GM18505 (cell line): ENCODE results near the gene LBH.
"Not testable (repeated sequence)": the region's sequence is repeated elsewhere in the genome, so short reads cannot be mapped to it uniquely, and the experiment has no call there.

Source experiments
- ATAC-seq: cut with Tn5 transposase; IDR thresholded peaks from one replicate; pipeline ENCODE4 v1.9.1; 2021; ENCODE audit not compliant: unreplicated experiment
- POLR2A ChIP-seq: IDR thresholded peaks from 4 replicates; pipeline ENCODE4 v1.6.1; 2011; ENCODE audit warnings: borderline replicate concordance; ENCODE audit not compliant: insufficient read depth, insufficient read length; ENCODE audit errors: extremely low read depth

The LBH gene

DNA sequence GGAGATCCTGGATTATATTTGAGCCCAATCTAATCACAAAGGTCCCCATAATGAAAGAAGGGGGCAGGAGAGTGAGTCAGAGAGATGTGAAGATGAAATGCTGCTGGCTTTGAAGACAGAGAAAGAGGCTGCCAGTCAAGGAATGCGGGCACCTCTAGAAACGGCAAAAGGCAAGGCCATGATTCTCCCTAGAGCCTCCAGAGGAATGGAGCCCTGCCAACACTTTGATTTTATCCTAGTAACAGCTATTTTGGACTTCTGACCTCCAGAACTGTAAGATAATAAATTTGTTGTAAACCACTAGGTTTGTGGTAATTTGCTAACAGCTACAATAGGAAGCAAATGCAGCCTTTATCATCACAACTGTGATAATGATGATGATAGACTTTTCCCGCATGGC is 32.9 kb downstream of the LBH start:
- TF ChIP-seq POLR2A = no peak
- no peak for ATAC-seq

GRCh38 chr2:30265052-30266015 is 34.0 kb downstream of the LBH start:
- ATAC-seq = no peak
- no peak for TF ChIP-seq POLR2A

GRCh38 chr2:30266051-30266621 is 34.8 kb downstream of the LBH start:
- no peak for TF ChIP-seq POLR2A
- ATAC-seq = no peak

DNA sequence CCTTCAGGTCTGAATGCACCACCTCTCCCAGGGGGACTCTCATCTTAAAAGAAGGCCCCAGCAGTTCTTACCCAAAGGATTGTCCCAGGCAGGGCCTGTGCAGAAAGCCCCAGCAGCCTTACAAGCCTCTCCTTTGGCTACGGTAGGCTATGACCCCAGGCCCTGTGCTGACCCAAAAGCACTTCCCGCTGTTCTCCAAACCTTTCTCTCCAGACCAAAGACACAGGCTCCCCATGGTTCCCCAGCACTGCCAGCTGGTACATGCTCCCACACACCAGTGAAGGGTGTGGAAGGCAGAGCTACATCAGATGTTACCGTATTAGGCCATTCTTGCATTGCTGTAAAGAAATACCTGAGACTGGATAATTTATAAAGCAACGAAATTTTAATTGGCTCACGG is 35.4 kb downstream of the LBH start:
- no peak for ATAC-seq
- no peak for TF ChIP-seq POLR2A

- TF ChIP-seq POLR2A = no peak
- ATAC-seq = no peak
Measured at GRCh38 chr2:30267161-30267975, 36.0 kb downstream of the LBH start.

DNA sequence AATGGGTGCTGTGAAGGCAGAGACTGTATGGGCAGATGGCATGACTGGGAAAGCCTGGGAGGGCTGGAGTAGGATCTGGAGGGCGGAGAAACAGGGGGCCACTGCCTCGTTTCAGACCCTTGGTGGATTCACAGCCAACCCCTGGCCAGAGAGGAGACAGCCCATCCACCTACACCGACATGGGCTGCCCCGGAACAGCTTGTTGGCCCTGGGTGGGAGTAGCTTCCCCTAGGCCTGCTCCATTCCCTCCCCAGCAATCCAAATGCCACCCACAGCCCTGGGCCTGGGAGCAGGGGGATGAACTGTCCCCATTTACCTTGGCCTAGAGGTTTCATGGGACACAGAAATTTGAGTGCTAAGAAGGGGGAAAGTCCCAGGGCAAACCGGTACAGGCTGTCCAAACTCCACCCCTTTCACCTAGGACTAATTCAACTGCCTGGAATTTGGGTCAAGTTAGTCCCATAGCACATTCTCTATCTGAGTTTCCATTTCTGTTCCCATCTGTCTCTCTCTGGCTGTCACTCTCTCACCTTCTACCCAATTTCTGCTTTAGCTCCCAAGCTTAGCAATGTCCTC is 37.0 kb downstream of the LBH start:
- ATAC-seq = no peak
- TF ChIP-seq POLR2A = no peak

GRCh38 chr2:30269114-30269770 is 37.9 kb downstream of the LBH start:
- not testable (repeated sequence) for ATAC-seq

- ATAC-seq = no peak
- no peak for TF ChIP-seq POLR2A
Measured at GRCh38 chr2:30269771-30270145, 38.4 kb downstream of the LBH start.

- no peak for TF ChIP-seq POLR2A
- no peak for ATAC-seq
Measured at GRCh38 chr2:30270166-30270565, 38.8 kb downstream of the LBH start.

GRCh38 chr2:30271301-30271700 is 40.0 kb downstream of the LBH start:
- ATAC-seq = no peak
- no peak for TF ChIP-seq POLR2A

- ATAC-seq = no peak
- no peak for TF ChIP-seq POLR2A
Measured at GRCh38 chr2:30272286-30272685, 41.0 kb downstream of the LBH start.

GRCh38 chr2:30272761-30273573 is 41.6 kb downstream of the LBH start:
- TF ChIP-seq POLR2A = no peak
- ATAC-seq = no peak

GRCh38 chr2:30273574-30273929 is 42.2 kb downstream of the LBH start:
- no peak for ATAC-seq
- no peak for TF ChIP-seq POLR2A

DNA sequence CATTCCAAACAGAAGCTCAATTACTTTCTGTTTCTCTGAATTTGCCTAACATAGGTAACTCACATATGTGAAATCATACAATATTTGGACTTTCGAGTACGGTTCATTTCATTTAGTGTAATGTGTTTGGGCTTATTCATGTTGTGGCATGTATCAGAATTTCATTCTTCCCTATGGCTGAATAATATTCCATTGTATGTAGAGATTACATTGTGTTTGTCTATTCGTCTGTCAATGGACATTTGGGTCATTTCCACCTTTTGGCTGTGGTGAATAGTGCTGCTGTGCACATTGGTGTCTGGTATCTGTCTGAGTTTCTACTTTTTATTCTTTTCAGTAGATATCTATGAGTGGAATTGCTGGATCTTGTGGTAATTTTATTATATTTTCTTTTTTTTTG is 43.9 kb downstream of the LBH start:
- ATAC-seq = no peak
- TF ChIP-seq POLR2A = no peak
